Measurements from ENCODE around the gene RRP36.

RRP36 gene

DNA sequence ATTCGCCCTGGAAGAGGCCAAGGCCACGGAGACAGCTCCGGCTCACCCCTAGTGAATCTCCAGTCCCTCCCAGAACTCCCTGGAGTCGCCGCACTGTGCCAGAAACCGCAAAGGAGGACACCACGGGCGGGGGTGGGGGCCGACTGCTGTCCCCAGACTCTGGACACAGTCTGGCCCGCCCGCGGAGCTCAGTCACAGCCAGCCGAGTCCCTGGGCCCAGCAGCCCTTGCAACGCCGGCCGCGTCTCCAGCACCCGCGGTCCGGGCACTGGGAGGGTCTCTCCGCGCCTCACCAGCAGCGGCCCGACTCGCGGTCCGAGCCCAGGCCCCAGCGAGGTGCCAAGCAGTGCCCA is 43.0 kb upstream of the RRP36 start:
- TF ChIP-seq SIN3A (IDR thresholded peaks at IDR 0.05; ENCODE audit: borderline replicate concordance, insufficient read depth, low read length) (no peak), FOXP2 (optimal IDR thresholded peaks at IDR 0.05; ENCODE audit: borderline replicate concordance, extremely low read depth, extremely low read length, insufficient read depth) (no peak), TAF1 (IDR thresholded peaks at IDR 0.05; ENCODE audit: borderline replicate concordance, insufficient read depth, low read length) (no peak), POLR2AphosphoS5 (IDR thresholded peaks at IDR 0.05; ENCODE audit: low read depth, low read length) (no peak)
- TF ChIP-seq, protein P1, sequence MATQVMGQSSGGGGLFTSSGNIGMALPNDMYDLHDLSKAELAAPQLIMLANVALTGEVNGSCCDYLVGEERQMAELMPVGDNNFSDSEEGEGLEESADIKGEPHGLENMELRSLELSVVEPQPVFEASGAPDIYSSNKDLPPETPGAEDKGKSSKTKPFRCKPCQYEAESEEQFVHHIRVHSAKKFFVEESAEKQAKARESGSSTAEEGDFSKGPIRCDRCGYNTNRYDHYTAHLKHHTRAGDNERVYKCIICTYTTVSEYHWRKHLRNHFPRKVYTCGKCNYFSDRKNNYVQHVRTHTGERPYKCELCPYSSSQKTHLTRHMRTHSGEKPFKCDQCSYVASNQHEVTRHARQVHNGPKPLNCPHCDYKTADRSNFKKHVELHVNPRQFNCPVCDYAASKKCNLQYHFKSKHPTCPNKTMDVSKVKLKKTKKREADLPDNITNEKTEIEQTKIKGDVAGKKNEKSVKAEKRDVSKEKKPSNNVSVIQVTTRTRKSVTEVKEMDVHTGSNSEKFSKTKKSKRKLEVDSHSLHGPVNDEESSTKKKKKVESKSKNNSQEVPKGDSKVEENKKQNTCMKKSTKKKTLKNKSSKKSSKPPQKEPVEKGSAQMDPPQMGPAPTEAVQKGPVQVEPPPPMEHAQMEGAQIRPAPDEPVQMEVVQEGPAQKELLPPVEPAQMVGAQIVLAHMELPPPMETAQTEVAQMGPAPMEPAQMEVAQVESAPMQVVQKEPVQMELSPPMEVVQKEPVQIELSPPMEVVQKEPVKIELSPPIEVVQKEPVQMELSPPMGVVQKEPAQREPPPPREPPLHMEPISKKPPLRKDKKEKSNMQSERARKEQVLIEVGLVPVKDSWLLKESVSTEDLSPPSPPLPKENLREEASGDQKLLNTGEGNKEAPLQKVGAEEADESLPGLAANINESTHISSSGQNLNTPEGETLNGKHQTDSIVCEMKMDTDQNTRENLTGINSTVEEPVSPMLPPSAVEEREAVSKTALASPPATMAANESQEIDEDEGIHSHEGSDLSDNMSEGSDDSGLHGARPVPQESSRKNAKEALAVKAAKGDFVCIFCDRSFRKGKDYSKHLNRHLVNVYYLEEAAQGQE (IDR thresholded peaks at IDR 0.05; ENCODE audit: insufficient read depth in 1 of 2, low read depth in 2 of 2, low read length in 2 of 2): no peak

DNA sequence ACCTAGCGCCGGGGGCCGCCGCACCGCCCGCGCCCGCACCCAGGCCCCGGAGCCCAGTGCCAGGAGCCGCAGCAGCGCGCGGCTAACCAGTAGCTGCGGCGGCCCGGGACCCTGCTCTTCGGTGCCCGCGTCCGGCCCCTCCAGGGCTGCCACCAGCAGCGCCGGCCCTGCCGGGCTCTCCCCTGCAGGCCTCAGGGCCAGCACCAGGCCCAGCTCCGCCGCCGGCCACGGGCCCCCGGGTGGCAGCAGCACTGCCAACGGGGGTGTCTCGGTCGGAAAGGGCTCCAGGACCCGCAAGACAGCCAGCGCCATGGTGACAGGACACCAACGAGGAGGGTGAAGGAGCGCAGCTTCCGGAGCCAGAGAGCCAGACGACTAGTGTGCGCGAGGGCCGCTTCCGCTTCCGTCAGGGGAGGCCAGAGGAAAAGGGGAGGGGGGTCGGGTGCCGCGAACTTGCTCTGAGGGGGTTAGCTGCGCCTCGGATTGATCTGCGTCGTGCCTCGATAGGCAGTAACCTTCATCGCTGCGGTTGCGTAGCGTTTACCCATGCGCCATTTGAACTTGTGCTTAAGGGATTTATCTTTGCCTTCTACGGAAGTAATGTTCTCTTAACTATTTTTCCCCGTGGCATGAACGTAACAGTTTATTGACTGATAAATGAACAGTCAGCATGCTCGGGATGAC is 42.4 kb upstream of the RRP36 start, which contains the start of gene PEX6:
Gene PEX6, minus strand, starts transcription at position 343 of the 684 bp plus-strand sequence. Its CDS starts 31 bp downstream, at position 312.
- TF ChIP-seq FOXP2 (optimal IDR thresholded peaks at IDR 0.05; ENCODE audit: borderline replicate concordance, extremely low read depth, extremely low read length, insufficient read depth) (peak; percentile 39), POLR2AphosphoS5 (IDR thresholded peaks at IDR 0.05; ENCODE audit: low read depth, low read length) (peak; percentile 94), SIN3A (IDR thresholded peaks at IDR 0.05; ENCODE audit: borderline replicate concordance, insufficient read depth, low read length) (peak; percentile 68; the same call in 1 of the 2 replicates), TAF1 (IDR thresholded peaks at IDR 0.05; ENCODE audit: borderline replicate concordance, insufficient read depth, low read length) (peak; percentile 94)
- TF ChIP-seq, protein P1 (IDR thresholded peaks at IDR 0.05; ENCODE audit: insufficient read depth in 1 of 2, low read depth in 2 of 2, low read length in 2 of 2): peak; percentile 10 to 39; a peak in 1 of 4 replicates

DNA sequence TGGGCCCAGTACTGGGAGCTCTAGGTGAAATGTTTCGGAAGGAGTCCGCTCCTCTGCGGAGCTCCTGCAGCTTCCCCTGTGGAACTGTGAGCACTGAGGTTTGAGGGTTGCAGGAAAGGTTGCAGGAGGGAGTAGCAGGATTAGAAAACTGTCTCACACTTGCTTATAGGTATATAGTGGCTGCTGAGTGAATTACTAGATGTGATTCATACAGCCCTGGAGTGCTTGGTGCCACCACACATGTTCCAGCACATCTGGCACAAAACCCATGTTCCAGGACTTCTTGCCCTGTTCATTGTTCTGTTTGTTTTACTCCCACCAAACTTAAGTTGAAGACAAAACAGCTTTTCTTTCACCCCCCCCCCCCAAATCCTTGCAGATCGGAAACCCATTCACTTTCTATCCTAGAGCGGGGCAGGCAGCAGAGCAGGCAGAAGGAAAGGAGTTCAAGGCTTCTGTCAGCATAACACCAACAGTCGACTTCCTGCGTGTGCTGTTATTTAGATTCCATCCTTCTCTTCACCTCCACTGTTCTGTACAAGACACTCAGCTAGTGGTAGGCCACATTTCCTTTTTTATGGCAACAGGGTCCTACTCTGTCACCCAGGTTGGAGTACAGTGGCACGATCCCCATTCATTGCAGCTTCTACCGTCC is 41.8 kb upstream of the RRP36 start:
- TF ChIP-seq, protein P1 (IDR thresholded peaks at IDR 0.05; ENCODE audit: insufficient read depth in 1 of 2, low read depth in 2 of 2, low read length in 2 of 2): no peak
- TF ChIP-seq SIN3A (IDR thresholded peaks at IDR 0.05; ENCODE audit: borderline replicate concordance, insufficient read depth, low read length) (no peak), TAF1 (IDR thresholded peaks at IDR 0.05; ENCODE audit: borderline replicate concordance, insufficient read depth, low read length) (no peak), POLR2AphosphoS5 (IDR thresholded peaks at IDR 0.05; ENCODE audit: low read depth, low read length) (no peak), FOXP2 (optimal IDR thresholded peaks at IDR 0.05; ENCODE audit: borderline replicate concordance, extremely low read depth, extremely low read length, insufficient read depth) (no peak)

DNA sequence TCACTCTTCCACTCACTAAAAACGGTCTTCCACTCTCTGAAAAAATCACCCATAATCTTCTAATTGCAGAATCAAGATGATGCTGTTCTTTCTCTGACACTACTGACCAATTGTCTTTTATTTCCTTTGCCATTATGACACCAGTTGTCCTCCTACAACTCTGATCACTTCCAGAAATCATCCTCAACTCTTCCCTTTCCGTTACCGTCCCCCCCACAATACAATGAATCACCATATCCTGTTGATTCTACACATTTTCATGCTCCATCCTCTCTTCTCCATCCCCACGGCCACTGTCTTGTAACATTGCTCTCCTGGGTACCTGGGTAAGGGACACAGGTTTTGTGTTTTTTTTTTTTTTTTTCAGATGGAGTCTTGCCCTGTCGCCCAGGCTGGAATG is 39.6 kb upstream of the RRP36 start:
- peak; percentile 71 for TF ChIP-seq FOXP2 (optimal IDR thresholded peaks at IDR 0.05; ENCODE audit: borderline replicate concordance, extremely low read depth, extremely low read length, insufficient read depth)
- TF ChIP-seq, protein P1 (IDR thresholded peaks at IDR 0.05; ENCODE audit: insufficient read depth in 1 of 2, low read depth in 2 of 2, low read length in 2 of 2): no peak

Measured in PFSK-1 (cell line).